CD8-positive, alpha-beta memory T cell (primary cell): ENCODE results near the gene TNNI3K. TPM values are rescaled to one million over a fixed set of nuclear protein-coding genes. Genes with fewer than 3 reads are reported as not detected.

ENCODE experiments used
- CTCF ChIA-PET: fragments of 350-600 bp; sonication (Branson Sonifier 250); formaldehyde crosslinking; loops from one replicate; lab custom pipeline; 2021; ENCODE audit warnings: antibody characterized with exemption; lab: Charles Lee
- POLR2A ChIA-PET: fragments of 350-600 bp; sonication (Branson Sonifier 250); formaldehyde crosslinking; loops from one replicate; lab custom pipeline; 2021; ENCODE audit warnings: antibody characterized with exemption; lab: Charles Lee
- DNase-seq, 5 donors: peaks; one replicate each; pipeline versions ENCODE4 v3.0.0 to v3.0.0-alpha.2; 2020 to 2022; ENCODE audit warnings: mixed read lengths in 1 of 5
- H3K27ac ChIP-seq: one replicate; pipeline ENCODE4 v1.7.0; 2013; ENCODE audit warnings: low read depth, mild to moderate bottlenecking, low read length, moderate library complexity
- H3K27me3 ChIP-seq: 2 replicates; pipeline ENCODE4 v1.7.0; 2013; ENCODE audit warnings: low read length, mild to moderate bottlenecking; ENCODE audit not compliant: insufficient read depth, poor library complexity, severe bottlenecking
- H3K36me3 ChIP-seq: 2 replicates; pipeline ENCODE4 v1.7.0; 2013; ENCODE audit warnings: mild to moderate bottlenecking, low read length, moderate library complexity; ENCODE audit not compliant: insufficient read depth
- H3K4me1 ChIP-seq: 2 replicates; pipeline ENCODE4 v1.7.0; 2013; ENCODE audit warnings: mild to moderate bottlenecking, low read length, moderate library complexity; ENCODE audit not compliant: insufficient read depth
- H3K4me3 ChIP-seq: 2 replicates; pipeline ENCODE4 v1.7.0; 2013; ENCODE audit warnings: mild to moderate bottlenecking, low read length
- H3K9me3 ChIP-seq: 2 replicates; pipeline ENCODE4 v1.7.0; 2013; ENCODE audit warnings: mild to moderate bottlenecking, low read length
- H3K27ac Mint-ChIP-seq, 8 donors: one replicate each; pipeline ENCODE4 v1.8.0; 2020 to 2021; ENCODE audit warnings: mixed read lengths in 8 of 8, mild to moderate bottlenecking in 6 of 8, inconsistent platforms in 3 of 8, moderate library complexity in 3 of 8
- H3K27me3 Mint-ChIP-seq, 2 donors: one replicate each; pipeline ENCODE4 v1.8.0; 2020 to 2021; ENCODE audit warnings: mixed read lengths in 2 of 2, mild to moderate bottlenecking in 1 of 2, moderate library complexity in 1 of 2
- H3K36me3 Mint-ChIP-seq, 3 donors: one replicate each; pipeline ENCODE4 v1.8.0; 2020 to 2021; ENCODE audit warnings: mixed read lengths in 3 of 3, inconsistent platforms in 1 of 3, mild to moderate bottlenecking in 1 of 3
- H3K4me1 Mint-ChIP-seq, 3 donors: one replicate each; pipeline ENCODE4 v1.8.0; 2020 to 2021; ENCODE audit warnings: mixed read lengths in 3 of 3, inconsistent platforms in 1 of 3, mild to moderate bottlenecking in 1 of 3
- H3K4me3 Mint-ChIP-seq, 7 donors: one replicate each; pipeline ENCODE4 v1.8.0; 2020 to 2021; ENCODE audit warnings: mixed read lengths in 7 of 7, mild to moderate bottlenecking in 6 of 7, moderate library complexity in 4 of 7, inconsistent platforms in 2 of 7
- H3K9me3 Mint-ChIP-seq, 5 donors: one replicate each; pipeline ENCODE4 v1.8.0; 2020 to 2022; ENCODE audit warnings: mixed read lengths in 5 of 5, mild to moderate bottlenecking in 3 of 5, moderate library complexity in 2 of 5, inconsistent platforms in 1 of 5
- polyA plus RNA-seq: library from polyadenylated mRNA; unstranded; fragments of 300-500 nt; fragmentation: Illumina TruSeq; gene quantifications from one replicate; pipeline ENCODE4 v1.2.3, GENCODE V29; 2021
- total RNA-seq, 2 experiments: library from RNA; stranded (reverse); gene quantifications; one replicate each; pipeline ENCODE4 v1.2.3, GENCODE V29; 2021

The TNNI3K gene
- total and polyA plus RNA-seq, 3 experiments from 2014 or later = 0.38 TPM; not detected in 2

GRCh38 chr1:74517599-74518051, 282.4 kb downstream of the TNNI3K start:
- no peaks in the 10 kb centered on the region for H3K36me3 Mint-ChIP-seq
- no peaks in the 10 kb centered on the region for H3K9me3 ChIP-seq
- H3K27me3 Mint-ChIP-seq = peaks cover 3 to 9% of the 10 kb centered on the region in 2 donors
- no peaks in the 10 kb centered on the region for H3K9me3 Mint-ChIP-seq
- no peak overlapping the region for H3K4me3 ChIP-seq
- no peak for DNase-seq
- H3K36me3 ChIP-seq = no peaks in the 10 kb centered on the region
- H3K27me3 ChIP-seq = no peaks in the 10 kb centered on the region
- no peak overlapping the region for H3K27ac Mint-ChIP-seq
- no peaks in the 10 kb centered on the region for H3K4me1 ChIP-seq
- no peaks in the 10 kb centered on the region for H3K4me1 Mint-ChIP-seq
- no peak overlapping the region for H3K4me3 Mint-ChIP-seq
- no peak overlapping the region for H3K27ac ChIP-seq
- POLR2A ChIA-PET = no interaction called here
- CTCF ChIA-PET = no interaction called here

- Mint-ChIP-seq H3K9me3 (no peaks in the 10 kb centered on the region), H3K27me3 (peaks cover 6 to 9% of the 10 kb centered on the region in 2 donors), H3K36me3 (no peaks in the 10 kb centered on the region), H3K27ac (no peak overlapping the region), H3K4me1 (no peaks in the 10 kb centered on the region), H3K4me3 (no peak overlapping the region)
- no peaks in the 10 kb centered on the region for H3K27me3 ChIP-seq
- no peaks in the 10 kb centered on the region for H3K36me3 ChIP-seq
- H3K4me3 ChIP-seq = no peak overlapping the region
- no peak for DNase-seq
- H3K9me3 ChIP-seq = no peaks in the 10 kb centered on the region
- POLR2A ChIA-PET = no interaction called here
- CTCF ChIA-PET = no interaction called here
- no peak overlapping the region for H3K27ac ChIP-seq
- H3K4me1 ChIP-seq = no peaks in the 10 kb centered on the region
Observed at GRCh38 chr1:74522148-74522547, 287.0 kb downstream of the TNNI3K start.

- Histone ChIP-seq H3K9me3 (no peaks in the 10 kb centered on the region), H3K36me3 (no peaks in the 10 kb centered on the region), H3K4me1 (no peaks in the 10 kb centered on the region), H3K27me3 (no peaks in the 10 kb centered on the region), H3K4me3 (no peak overlapping the region), H3K27ac (no peak overlapping the region)
- Mint-ChIP-seq H3K27me3 (peaks cover 7 to 9% of the 10 kb centered on the region in 2 donors), H3K27ac (no peak overlapping the region), H3K36me3 (no peaks in the 10 kb centered on the region), H3K4me1 (no peaks in the 10 kb centered on the region), H3K9me3 (no peaks in the 10 kb centered on the region), H3K4me3 (no peak overlapping the region)
- no peak for DNase-seq
- ChIA-PET POLR2A (no interaction called here), CTCF (no interaction called here)
Observed at GRCh38 chr1:74523873-74524480, 288.8 kb downstream of the TNNI3K start.

- Histone ChIP-seq H3K4me3 (no peak overlapping the region), H3K27me3 (no peaks in the 10 kb centered on the region), H3K9me3 (no peaks in the 10 kb centered on the region), H3K36me3 (no peaks in the 10 kb centered on the region), H3K27ac (no peak overlapping the region), H3K4me1 (no peaks in the 10 kb centered on the region)
- Mint-ChIP-seq H3K4me1 (no peaks in the 10 kb centered on the region), H3K27me3 (peaks cover 4% of the 10 kb centered on the region in 2 donors), H3K36me3 (no peaks in the 10 kb centered on the region), H3K4me3 (no peak overlapping the region), H3K27ac (no peak overlapping the region), H3K9me3 (no peaks in the 10 kb centered on the region)
- POLR2A ChIA-PET = no interaction called here
- CTCF ChIA-PET = no interaction called here
- no peak for DNase-seq
Observed at GRCh38 chr1:74526708-74527107, 291.5 kb downstream of the TNNI3K start.

- Histone ChIP-seq H3K4me1 (no peaks in the 10 kb centered on the region), H3K9me3 (no peaks in the 10 kb centered on the region), H3K27me3 (no peaks in the 10 kb centered on the region), H3K27ac (no peak overlapping the region), H3K4me3 (no peak overlapping the region), H3K36me3 (no peaks in the 10 kb centered on the region)
- Mint-ChIP-seq H3K4me3 (no peak overlapping the region), H3K4me1 (no peaks in the 10 kb centered on the region), H3K27ac (no peak overlapping the region), H3K9me3 (no peaks in the 10 kb centered on the region), H3K27me3 (peaks cover 0 to 4% of the 10 kb centered on the region in 2 donors), H3K36me3 (no peaks in the 10 kb centered on the region)
- CTCF ChIA-PET = no interaction called here
- POLR2A ChIA-PET = no interaction called here
- no peak for DNase-seq
Observed at GRCh38 chr1:74528123-74528522, 292.9 kb downstream of the TNNI3K start.

- Histone ChIP-seq H3K27ac (no peak overlapping the region), H3K27me3 (no peaks in the 10 kb centered on the region), H3K36me3 (no peaks in the 10 kb centered on the region), H3K9me3 (no peaks in the 10 kb centered on the region), H3K4me3 (no peak overlapping the region), H3K4me1 (no peaks in the 10 kb centered on the region)
- Mint-ChIP-seq H3K4me1 (no peaks in the 10 kb centered on the region), H3K27me3 (peaks cover 0 to 1% of the 10 kb centered on the region in 2 donors), H3K4me3 (no peak overlapping the region), H3K9me3 (no peaks in the 10 kb centered on the region), H3K27ac (no peak overlapping the region), H3K36me3 (no peaks in the 10 kb centered on the region)
- ChIA-PET POLR2A (no interaction called here), CTCF (no interaction called here)
- no peak for DNase-seq
Observed at GRCh38 chr1:74530892-74531291, 295.7 kb downstream of the TNNI3K start.

- no peaks in the 10 kb centered on the region for H3K27me3 ChIP-seq
- H3K27ac ChIP-seq = no peak overlapping the region
- H3K36me3 ChIP-seq = no peaks in the 10 kb centered on the region
- CTCF ChIA-PET = no interaction called here
- Mint-ChIP-seq H3K4me3 (no peak overlapping the region), H3K9me3 (no peaks in the 10 kb centered on the region), H3K4me1 (no peaks in the 10 kb centered on the region), H3K36me3 (no peaks in the 10 kb centered on the region), H3K27ac (no peak overlapping the region), H3K27me3 (peaks cover 0 to 1% of the 10 kb centered on the region in 2 donors)
- no peak overlapping the region for H3K4me3 ChIP-seq
- POLR2A ChIA-PET = no interaction called here
- no peaks in the 10 kb centered on the region for H3K4me1 ChIP-seq
- no peaks in the 10 kb centered on the region for H3K9me3 ChIP-seq
- DNase-seq = no peak
Observed at GRCh38 chr1:74531796-74532195, 296.6 kb downstream of the TNNI3K start.

- H3K27ac ChIP-seq = no peak overlapping the region
- DNase-seq = no peak
- H3K27ac Mint-ChIP-seq = no peak overlapping the region
- no peaks in the 10 kb centered on the region for H3K4me1 ChIP-seq
- H3K9me3 Mint-ChIP-seq = no peaks in the 10 kb centered on the region
- H3K4me3 ChIP-seq = no peak overlapping the region
- H3K36me3 Mint-ChIP-seq = no peaks in the 10 kb centered on the region
- no peaks in the 10 kb centered on the region for H3K9me3 ChIP-seq
- H3K36me3 ChIP-seq = no peaks in the 10 kb centered on the region
- no peak overlapping the region for H3K4me3 Mint-ChIP-seq
- no peaks in the 10 kb centered on the region for H3K4me1 Mint-ChIP-seq
- POLR2A ChIA-PET = no interaction called here
- H3K27me3 Mint-ChIP-seq = peaks cover 0 to 2% of the 10 kb centered on the region in 2 donors
- no peaks in the 10 kb centered on the region for H3K27me3 ChIP-seq
- CTCF ChIA-PET = no interaction called here
Observed at GRCh38 chr1:74534241-74534640, 299.1 kb downstream of the TNNI3K start.
